Stimulated activated CD4-positive, alpha-beta T cell treated with anti-CD3 and anti-CD28 coated beads, Interleukin-15, amount 100 ng/mL, for 24 hours (primary cell): ENCODE results near the gene NCK2.

Experiments
- DNase-seq: peaks from one replicate; pipeline ENCODE4 v3.0.0-alpha.2; 2020

NCK2 gene

DNA sequence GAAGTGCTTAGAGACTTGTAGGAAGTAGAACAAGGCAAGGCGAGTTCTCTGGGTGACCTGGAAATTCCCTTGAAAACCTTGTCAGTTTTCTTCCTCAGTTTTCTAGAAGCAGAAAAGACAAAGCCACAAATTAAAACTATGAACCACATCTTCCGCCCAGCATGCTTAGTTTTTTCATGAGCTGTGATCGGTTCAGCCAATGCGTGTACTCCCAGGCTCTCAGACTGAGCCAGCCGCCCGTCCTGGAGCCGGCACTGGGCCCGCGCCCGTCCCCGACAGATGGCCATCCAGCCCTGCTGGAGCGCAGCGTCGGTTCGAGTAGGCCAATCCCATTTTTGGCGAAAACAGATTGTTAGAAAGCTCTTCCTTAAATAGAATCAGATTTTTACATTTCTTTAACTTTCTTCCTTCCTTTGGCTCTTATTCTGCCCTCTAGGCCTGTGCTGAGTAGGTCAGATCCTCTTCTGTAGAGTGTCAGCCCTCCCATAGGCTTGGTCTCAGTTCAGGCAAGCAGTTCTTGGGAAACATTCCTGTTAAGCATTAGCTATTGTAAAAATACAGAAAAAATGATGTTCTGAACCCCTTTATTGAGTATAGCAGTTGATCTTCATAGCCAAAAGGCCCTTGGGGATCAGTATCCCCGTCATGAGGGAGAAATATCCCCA lies 112.5 kb downstream of the NCK2 start:
- DNase-seq: peak; percentile 57

DNA sequence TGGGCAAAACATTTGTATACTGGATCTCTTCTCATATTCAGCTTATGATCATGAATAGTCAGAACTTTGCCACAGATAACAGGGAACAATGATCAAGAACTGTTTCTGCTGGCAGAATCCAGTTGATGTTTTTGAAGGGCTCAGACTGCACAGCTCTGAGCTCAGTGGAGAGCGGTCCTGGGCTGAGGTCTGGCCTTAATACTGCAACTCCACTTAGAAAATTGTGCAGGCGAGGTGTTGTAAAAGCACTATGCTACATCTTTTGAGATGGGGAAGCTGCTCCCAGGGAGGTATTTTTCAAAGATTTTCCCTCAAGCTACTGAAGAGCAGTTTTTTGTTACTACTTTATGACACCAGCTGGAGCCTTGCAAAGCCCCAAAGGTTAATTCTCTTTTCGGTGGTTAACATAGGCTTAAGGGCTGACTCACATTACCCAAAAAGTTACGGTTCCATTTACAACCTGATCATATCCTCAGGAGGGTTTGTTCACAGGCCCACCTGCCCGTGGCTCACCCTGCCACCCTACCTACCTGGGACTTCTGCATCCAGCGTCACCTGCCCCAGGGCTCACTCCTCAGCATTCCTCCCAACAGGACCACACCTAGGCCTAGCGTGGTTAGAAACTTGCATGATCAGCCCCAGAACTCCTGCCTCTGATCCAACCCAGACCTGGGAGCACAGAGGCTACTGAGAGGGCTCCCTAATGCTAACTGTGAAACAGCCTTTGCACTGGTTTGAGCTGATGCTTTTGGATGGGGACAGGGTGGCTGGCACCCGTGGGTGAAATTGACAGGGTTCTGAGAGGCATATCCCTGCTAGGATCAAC lies 114.4 kb downstream of the NCK2 start:
- peak; percentile 43 for DNase-seq

GRCh38 chr2:105859694-105859951 lies 114.9 kb downstream of the NCK2 start:
- DNase-seq: no peak

DNA sequence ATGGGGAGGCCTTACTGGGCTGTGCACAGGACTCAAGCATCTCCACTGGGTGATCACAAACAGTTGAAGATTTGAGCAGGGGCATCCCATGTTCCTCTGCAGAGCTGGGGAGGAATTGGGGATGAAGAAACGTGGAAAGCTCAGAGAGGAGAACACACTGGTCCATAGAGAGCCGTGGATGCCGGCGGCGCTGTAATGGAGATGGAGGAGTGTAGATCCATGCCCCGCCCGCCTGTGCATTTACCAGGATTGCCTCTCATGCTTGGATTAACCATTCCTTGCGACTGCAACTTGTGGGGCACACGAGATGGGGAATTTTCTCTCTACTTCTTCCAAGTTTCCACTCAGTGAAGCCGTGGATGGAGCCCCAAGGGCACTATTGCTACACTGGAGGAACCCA lies 115.9 kb downstream of the NCK2 start:
- DNase-seq: no peak

DNA sequence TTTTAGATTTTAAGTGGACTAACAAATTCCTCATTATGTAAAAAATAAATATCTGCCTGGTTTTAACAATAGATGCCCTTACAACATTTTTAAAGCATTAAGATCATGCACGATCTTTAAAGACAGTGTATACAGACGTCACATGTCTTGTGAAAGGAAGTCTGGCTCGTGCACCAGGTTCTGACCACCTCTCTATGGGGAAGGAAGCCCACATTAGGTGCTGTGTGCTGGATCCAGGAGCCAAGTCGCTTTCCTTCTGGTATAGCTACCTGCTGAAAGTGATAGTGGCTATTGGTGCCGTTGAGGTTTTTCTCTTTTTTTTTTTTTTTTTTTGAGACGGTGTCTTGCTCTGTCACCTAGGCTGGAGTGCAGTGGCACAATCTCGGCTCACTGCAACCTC lies 116.5 kb downstream of the NCK2 start:
- no peak for DNase-seq

- no peak for DNase-seq
Measured at GRCh38 chr2:105862843-105863242, 118.1 kb downstream of the NCK2 start.

DNA sequence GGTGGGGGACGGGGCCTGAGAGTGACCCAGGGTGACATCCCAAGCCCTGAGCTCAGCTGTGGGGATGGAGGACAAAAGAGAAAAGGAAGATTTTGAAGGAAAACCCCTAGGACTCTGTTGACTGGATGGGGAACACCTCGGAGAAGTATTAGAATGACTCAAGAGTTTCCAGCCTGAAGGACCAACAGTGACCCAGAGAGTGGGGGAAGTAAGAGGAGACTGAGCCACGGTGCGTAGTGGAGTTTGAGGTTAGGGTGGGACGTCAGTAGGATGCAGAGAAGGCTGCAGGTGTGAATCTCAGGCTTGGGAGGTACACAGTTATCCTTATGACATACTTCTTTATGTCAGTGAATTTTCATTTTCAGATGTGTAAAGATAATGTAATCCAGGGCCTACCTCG lies 119.5 kb downstream of the NCK2 start:
- DNase-seq: no peak

DNA sequence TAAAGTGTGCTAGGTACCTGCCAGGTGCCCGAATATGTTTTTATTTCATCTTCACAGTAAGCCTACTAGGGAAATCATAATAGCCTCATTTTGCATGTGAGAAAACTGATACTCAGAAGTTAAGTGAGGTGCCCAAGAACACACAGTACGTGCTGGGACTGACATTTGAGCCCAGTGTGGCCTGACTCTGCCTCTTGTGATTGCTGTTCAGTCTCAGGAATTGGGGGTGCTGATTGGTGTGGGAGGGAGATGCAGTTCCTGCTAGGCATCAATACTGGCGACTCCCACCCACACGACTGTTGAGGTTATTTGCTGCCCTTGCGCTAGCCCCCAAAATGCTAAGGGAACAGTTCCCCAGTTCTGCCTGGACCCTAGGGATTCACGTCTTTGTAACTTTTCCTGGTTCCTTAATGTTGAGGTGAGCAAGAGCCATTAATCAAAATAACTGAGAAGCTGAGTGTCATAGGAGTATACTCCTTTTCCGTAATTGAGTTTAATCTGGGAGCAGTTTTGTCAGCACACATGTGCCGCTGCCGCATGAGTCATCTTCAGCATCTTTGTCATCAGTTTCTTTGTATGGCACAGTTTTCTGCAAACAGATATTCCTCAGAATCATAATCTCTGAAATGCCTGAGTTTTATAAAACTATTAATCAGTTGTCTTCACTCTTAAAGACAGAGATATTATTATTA lies 120.7 kb downstream of the NCK2 start:
- DNase-seq: peak; percentile 40

DNA sequence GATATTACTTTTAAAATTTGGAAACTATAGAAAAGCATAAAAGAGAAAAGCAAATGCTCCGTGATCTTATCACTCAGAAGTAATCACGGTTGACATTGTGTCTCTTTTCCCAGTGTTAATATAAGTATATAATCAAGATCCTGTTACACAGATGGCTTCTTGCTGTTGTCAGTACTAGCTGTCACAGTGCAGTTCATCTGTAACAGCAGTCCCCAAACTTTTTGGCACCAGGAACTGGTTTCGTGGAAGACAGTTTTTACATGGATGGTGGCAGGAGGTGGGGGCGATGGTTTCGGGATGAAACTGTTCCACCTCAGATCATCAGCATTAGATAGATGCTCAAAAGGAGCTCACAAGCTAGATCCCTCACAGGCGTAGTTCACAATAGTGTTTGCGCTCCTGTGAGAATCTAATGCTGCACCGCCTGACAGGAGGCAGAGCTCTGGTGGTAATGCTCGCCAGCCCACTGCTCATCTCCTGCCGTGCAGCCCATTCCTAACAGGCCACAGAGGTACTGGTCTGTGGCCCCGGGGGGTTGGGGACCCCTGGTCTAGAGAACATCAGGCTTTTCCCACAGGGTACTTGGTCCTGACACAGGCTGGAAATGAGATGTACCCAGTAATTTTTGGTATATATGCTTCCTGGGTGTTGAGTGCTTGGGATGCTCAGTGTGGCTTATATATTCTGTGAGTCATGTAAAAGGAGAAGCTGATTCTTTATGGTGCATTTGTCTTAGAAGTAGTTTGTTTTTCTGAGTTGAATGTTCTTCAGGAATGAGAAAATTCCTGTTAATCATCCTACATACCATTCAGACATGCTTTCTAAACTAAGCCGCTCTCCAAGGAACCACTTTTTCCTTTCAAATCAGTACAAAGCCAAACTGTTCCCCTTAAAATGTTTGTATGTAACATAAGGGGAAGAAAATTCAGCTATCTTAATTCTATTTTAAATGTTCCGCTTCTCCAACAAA lies 121.8 kb downstream of the NCK2 start:
- DNase-seq: no peak

DNA sequence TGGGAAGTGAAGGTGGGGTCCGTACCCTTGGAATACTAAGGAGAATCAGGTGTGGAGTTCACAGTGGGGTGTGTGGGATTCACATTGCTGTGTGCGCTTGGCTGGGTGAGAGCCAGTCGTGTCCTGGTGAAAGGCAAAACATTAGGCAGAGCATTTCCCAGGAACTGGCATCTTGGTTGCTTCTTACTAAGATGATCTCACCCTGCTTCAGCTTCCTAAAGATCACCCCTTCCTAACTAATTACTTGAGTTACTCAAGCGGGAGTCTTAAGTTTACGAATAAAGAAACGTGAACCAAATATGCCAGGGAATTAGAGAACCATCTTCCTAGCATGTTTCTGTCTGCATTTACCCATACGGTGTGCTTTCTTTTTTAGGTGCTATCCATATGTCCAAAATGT lies 122.9 kb downstream of the NCK2 start:
- DNase-seq: no peak

DNA sequence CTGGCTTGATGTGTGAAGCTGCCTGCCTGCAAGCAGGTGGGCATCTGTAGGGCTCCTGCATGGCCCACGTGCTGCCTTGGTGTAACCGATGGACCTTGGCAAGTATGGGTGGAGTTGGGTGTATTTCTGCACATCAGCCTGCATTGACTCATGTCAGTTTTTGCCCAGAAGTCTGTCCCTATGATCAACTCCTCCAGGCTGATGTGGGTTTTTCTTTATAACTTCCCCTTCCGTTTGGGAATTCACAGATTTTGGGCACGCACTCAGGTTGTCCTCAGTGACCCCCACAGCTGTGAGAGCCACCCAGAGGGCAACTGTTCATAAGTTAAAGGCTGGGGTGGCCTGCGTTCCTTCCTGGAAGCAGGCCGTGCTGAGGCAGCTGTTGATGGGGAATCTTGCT lies 123.3 kb downstream of the NCK2 start:
- no peak for DNase-seq

- DNase-seq: no peak
Measured at GRCh38 chr2:105869341-105869740, 124.6 kb downstream of the NCK2 start.

DNA sequence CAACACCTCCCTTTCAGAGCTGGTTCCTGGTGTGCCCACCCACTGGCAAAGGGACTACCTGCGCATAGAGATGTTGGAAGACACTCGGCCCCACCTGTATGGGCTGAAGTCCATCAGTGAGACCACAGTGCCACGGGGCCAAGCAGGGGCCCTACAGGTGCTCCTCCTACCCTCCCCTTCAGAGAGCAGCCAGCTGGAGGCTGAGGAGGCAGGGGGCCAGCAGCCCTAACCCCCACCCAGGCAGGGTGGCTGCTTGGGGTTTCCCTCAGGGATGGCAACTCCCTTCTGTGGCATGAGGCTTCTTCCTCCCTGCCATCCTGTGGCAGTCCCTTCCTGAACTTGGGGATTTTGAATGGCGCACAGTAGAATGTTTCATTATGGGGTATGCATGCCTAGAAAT lies 125.3 kb downstream of the NCK2 start:
- DNase-seq: no peak

DNA sequence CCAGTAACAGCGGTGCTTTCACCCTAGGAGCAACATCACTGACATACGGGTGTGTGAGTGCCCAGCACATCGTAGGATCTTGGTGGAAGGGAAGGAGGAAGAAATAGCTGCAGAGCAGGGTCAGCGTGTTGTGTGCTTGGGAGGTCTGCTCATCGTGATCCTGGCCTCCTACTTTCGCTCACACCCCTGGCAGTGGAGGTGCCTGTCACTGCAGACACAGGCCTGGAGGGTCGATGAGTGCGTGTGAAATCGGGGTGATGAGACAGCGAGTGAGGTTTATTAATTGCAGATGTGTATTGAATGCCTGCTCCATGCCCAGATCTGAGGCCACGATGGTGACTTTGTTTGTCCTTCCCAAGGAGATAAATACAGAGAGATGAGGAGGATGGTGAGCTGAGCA lies 126.1 kb downstream of the NCK2 start:
- DNase-seq: no peak

- peak; percentile 29 for DNase-seq
Measured at GRCh38 chr2:105872142-105872728, 127.5 kb downstream of the NCK2 start.

GRCh38 chr2:105872830-105873229 lies 128.1 kb downstream of the NCK2 start:
- no peak for DNase-seq

GRCh38 chr2:105873281-105873680 lies 128.6 kb downstream of the NCK2 start:
- DNase-seq: no peak

GRCh38 chr2:105873721-105874120 lies 129.0 kb downstream of the NCK2 start:
- DNase-seq: peak; percentile 81

GRCh38 chr2:105874466-105874865 lies 129.8 kb downstream of the NCK2 start:
- no peak for DNase-seq

- DNase-seq: no peak
Measured at GRCh38 chr2:105875241-105875640, 130.5 kb downstream of the NCK2 start.

DNA sequence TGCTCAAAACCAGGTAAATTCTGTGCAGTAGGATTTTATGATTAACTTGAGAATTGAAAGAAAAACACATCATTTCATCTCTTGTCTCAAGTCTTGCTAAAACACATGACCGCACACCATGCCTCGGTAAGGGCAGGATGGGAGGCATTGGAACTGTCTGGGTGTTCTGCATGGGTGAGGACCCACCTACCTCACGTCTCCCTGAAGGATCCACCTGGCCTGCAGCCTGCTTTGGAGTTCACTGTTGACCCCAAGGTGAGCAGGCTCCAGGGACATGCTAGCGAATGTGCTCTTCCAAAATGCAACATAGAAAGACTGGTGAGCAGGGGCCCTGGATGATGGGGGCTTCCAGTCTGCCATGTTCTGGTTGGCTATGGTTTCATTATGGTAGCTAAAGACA lies 131.5 kb downstream of the NCK2 start:
- DNase-seq: no peak

DNA sequence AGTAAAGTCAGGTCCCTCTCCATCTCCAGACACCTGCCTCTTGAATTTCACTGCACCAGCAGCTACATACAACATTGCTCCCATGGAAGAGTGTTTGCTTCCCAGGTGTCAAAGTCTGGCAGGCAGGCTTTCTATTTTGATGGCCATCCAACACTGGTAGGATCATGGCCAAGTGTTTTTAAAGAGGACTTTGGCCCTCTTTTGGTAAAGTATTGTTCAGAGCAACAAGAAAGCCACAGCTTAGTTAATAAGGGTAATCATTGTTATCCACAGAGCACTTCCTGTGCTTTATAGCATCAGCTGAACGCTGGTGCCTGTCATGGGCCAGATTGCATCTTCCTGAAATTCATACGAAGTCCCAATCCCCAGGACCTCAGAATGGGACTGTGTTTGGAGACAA lies 133.2 kb downstream of the NCK2 start:
- no peak for DNase-seq
